ENCODE measurements around the gene PERP. TPM values are rescaled to one million over a fixed set of nuclear protein-coding genes. Genes with fewer than 3 reads are reported as not detected.

Gene PERP
- total and polyA plus RNA-seq, 2 donors from 2014 or later = 24.8 to 48.1 TPM

DNA sequence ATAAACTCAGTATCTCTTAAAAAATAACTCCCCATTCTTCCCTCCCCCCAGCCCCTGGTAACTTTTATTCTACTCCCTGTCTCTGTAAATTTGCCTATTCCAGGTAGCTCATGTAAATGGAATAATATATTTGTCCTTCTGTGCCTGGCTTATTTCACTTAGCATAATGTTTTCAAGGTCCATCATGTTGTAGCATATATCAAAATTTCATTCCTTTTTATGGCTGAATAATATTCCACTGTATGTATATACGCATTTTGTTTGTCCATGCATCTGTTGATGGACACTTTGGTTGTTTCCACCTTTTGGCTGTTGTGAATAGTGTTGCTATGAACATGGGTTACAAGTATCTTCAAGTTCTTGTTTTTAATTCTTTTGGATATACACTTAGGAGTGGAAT is 13.0 kb downstream of the PERP start:
- FAIRE-seq = no peak
- no peaks in the 10 kb centered on the region for H3K36me3 ChIP-seq (ENCODE audit: control insufficient read depth in 2 of 3, insufficient read depth in 3 of 3, low read length in 3 of 3)
- H3K4me1 ChIP-seq (ENCODE audit: control insufficient read depth in 2 of 3, insufficient read depth in 2 of 3, low read depth in 1 of 3, low read length in 3 of 3) = no peaks in the 10 kb centered on the region
- H3K4me3 ChIP-seq (ENCODE audit: low read length in 3 of 3) = no peak overlapping the region
- intact Hi-C loops (cut with DNase I) = no loop called here
- no peak for DNase-seq
- no peaks in the 10 kb centered on the region for H3K27me3 ChIP-seq (ENCODE audit: control insufficient read depth, insufficient read depth, low read length)
- H3K9me3 ChIP-seq (ENCODE audit: control insufficient read depth in 2 of 3, insufficient read depth in 1 of 3, low read length in 3 of 3) = peaks cover 0 to 5% (median 0%) of the 10 kb centered on the region in 3 donors
- TF ChIP-seq CTCF (IDR thresholded peaks at IDR 0.05; ENCODE audit: borderline replicate concordance, extremely low read depth, insufficient read depth) = no peak
- no peak overlapping the region for H3K27ac ChIP-seq (ENCODE audit: low read depth in 2 of 2, low read length in 2 of 2)
- no peak overlapping the region for H3K9ac ChIP-seq (ENCODE audit: low read length in 3 of 3)

DNA sequence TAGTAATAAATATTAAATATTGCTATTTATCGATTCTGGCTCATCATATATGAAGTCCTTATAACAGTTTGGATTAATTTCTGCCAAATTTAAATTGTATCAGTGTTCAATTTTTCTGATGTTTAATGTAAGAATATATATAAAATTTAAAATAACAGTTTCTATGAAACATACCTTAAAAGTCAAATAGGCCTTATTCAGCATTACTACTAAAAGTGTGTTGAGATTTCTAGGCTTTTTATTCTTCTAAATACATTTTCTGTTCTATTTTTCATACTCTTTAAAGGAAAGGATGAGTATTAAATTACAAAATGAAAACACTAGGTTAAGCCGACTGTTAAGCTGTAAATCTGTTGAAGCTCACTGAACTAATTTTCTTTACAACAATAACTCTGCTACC is 13.6 kb downstream of the PERP start:
- DNase-seq = no peak
- peak; percentile 37 for FAIRE-seq
- no peak overlapping the region for H3K4me3 ChIP-seq (ENCODE audit: low read length in 3 of 3)
- no peak overlapping the region for H3K9ac ChIP-seq (ENCODE audit: low read length in 3 of 3)
- H3K27me3 ChIP-seq (ENCODE audit: control insufficient read depth, insufficient read depth, low read length) = no peaks in the 10 kb centered on the region
- no peak for TF ChIP-seq CTCF (IDR thresholded peaks at IDR 0.05; ENCODE audit: borderline replicate concordance, extremely low read depth, insufficient read depth)
- H3K4me1 ChIP-seq (ENCODE audit: control insufficient read depth in 2 of 3, insufficient read depth in 2 of 3, low read depth in 1 of 3, low read length in 3 of 3) = no peaks in the 10 kb centered on the region
- intact Hi-C loops (cut with DNase I) = no loop called here
- H3K27ac ChIP-seq (ENCODE audit: low read depth in 2 of 2, low read length in 2 of 2) = no peak overlapping the region
- peaks cover 0 to 5% (median 0%) of the 10 kb centered on the region in 3 donors for H3K9me3 ChIP-seq (ENCODE audit: control insufficient read depth in 2 of 3, insufficient read depth in 1 of 3, low read length in 3 of 3)
- no peaks in the 10 kb centered on the region for H3K36me3 ChIP-seq (ENCODE audit: control insufficient read depth in 2 of 3, insufficient read depth in 3 of 3, low read length in 3 of 3)

DNA sequence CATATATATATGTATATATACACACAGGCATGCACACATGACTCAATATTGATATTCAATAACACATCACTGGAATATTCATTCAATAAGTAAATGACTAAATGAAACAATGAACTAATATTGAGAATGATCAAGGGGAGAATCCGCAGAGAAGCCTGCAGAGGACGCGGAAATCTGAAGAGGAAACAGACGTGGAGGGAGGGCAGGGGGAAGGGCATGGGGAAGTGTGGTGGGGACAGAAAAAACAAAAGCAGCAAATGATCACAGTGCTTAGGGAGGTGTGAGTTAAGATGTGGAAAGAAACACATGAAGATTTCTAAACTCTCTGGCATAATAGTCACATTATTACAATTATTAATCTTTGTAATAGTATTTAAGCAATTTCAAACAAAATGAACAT is 14.5 kb downstream of the PERP start:
- FAIRE-seq (no peak), DNase-seq (no peak)
- TF ChIP-seq CTCF (IDR thresholded peaks at IDR 0.05; ENCODE audit: borderline replicate concordance, extremely low read depth, insufficient read depth) = no peak

GRCh38 chr6:138089325-138089724 is 17.9 kb downstream of the PERP start:
- H3K9me3 ChIP-seq (ENCODE audit: control insufficient read depth in 2 of 3, insufficient read depth in 1 of 3, low read length in 3 of 3) = no peaks in the 10 kb centered on the region
- no peak overlapping the region for H3K9ac ChIP-seq (ENCODE audit: low read length in 3 of 3)
- FAIRE-seq (no peak), DNase-seq (no peak)
- peaks cover 0 to 2% (median 0%) of the 10 kb centered on the region in 3 donors for H3K4me1 ChIP-seq (ENCODE audit: control insufficient read depth in 2 of 3, insufficient read depth in 2 of 3, low read depth in 1 of 3, low read length in 3 of 3)
- H3K4me3 ChIP-seq (ENCODE audit: low read length in 3 of 3) = no peak overlapping the region
- H3K36me3 ChIP-seq (ENCODE audit: control insufficient read depth in 2 of 3, insufficient read depth in 3 of 3, low read length in 3 of 3) = no peaks in the 10 kb centered on the region
- intact Hi-C loops (cut with DNase I) = no loop called here
- no peak overlapping the region for H3K27ac ChIP-seq (ENCODE audit: low read depth in 2 of 2, low read length in 2 of 2)
- TF ChIP-seq CTCF (IDR thresholded peaks at IDR 0.05; ENCODE audit: borderline replicate concordance, extremely low read depth, insufficient read depth) = no peak
- H3K27me3 ChIP-seq (ENCODE audit: control insufficient read depth, insufficient read depth, low read length) = no peaks in the 10 kb centered on the region

More for the DNA sequence above, 14.5 kb downstream of the PERP start:
- H3K36me3 ChIP-seq (ENCODE audit: control insufficient read depth in 2 of 3, insufficient read depth in 3 of 3, low read length in 3 of 3) = no peaks in the 10 kb centered on the region
- intact Hi-C loops (cut with DNase I) = no loop called here
- H3K9me3 ChIP-seq (ENCODE audit: control insufficient read depth in 2 of 3, insufficient read depth in 1 of 3, low read length in 3 of 3) = no peaks in the 10 kb centered on the region
- H3K9ac ChIP-seq (ENCODE audit: low read length in 3 of 3) = no peak overlapping the region
- H3K27ac ChIP-seq (ENCODE audit: low read depth in 2 of 2, low read length in 2 of 2) = no peak overlapping the region
- no peak overlapping the region for H3K4me3 ChIP-seq (ENCODE audit: low read length in 3 of 3)
- no peaks in the 10 kb centered on the region for H3K4me1 ChIP-seq (ENCODE audit: control insufficient read depth in 2 of 3, insufficient read depth in 2 of 3, low read depth in 1 of 3, low read length in 3 of 3)
- no peaks in the 10 kb centered on the region for H3K27me3 ChIP-seq (ENCODE audit: control insufficient read depth, insufficient read depth, low read length)
